ENCODE data around the gene NUTF2. TPM values are rescaled to one million over a fixed set of nuclear protein-coding genes. Genes with fewer than 3 reads are reported as not detected.

The NUTF2 gene
- total RNA-seq, 4 donors from 2014 or later = 101 to 161 (median 113) TPM

- H3K27me3 ChIP-seq = no peaks in the 10 kb centered on the region
- H3K9me3 ChIP-seq = no peaks in the 10 kb centered on the region
Observed at GRCh38 chr16:67897231-67897630, 50.5 kb downstream of the NUTF2 start.

GRCh38 chr16:67901734-67902133, 55.0 kb downstream of the NUTF2 start:
- TF ChIP-seq CTCF (IDR thresholded peaks at IDR 0.05) = no peak
- TF ChIP-seq POLR2AphosphoS5 (IDR thresholded peaks at IDR 0.05) = no peak
- no peak for TF ChIP-seq EP300 (IDR thresholded peaks at IDR 0.05)
- TF ChIP-seq POLR2A (IDR thresholded peaks at IDR 0.05) = no peak
- no peaks in the 10 kb centered on the region for H3K9me3 ChIP-seq

More at GRCh38 chr16:67897231-67897630, 50.5 kb downstream of the NUTF2 start:
- TF ChIP-seq POLR2AphosphoS5 (IDR thresholded peaks at IDR 0.05) = no peak
- TF ChIP-seq POLR2A (IDR thresholded peaks at IDR 0.05) = no peak
- TF ChIP-seq CTCF (IDR thresholded peaks at IDR 0.05) = no peak
- TF ChIP-seq EP300 (IDR thresholded peaks at IDR 0.05) = no peak
- Histone ChIP-seq H3K4me1 (peaks cover 42% of the 10 kb centered on the region), H3K4me3 (no peak overlapping the region), H3K27ac (no peak overlapping the region), H3K36me3 (peaks cover 9% of the 10 kb centered on the region)
- 49% methylated on average over 3 of the region's 3 CpGs for WGBS
- no peak for DNase-seq (ENCODE audit: low spot score in 2 of 2)

GRCh38 chr16:67902831-67903230, 56.1 kb downstream of the NUTF2 start:
- Histone ChIP-seq H3K36me3 (peaks cover 22% of the 10 kb centered on the region), H3K27me3 (no peaks in the 10 kb centered on the region), H3K27ac (no peak overlapping the region), H3K4me1 (peaks cover 6% of the 10 kb centered on the region), H3K4me3 (no peak overlapping the region), H3K9me3 (no peaks in the 10 kb centered on the region)
- DNase-seq (ENCODE audit: low spot score in 2 of 2) = no peak
- 74% methylated on average over 4 of the region's 4 CpGs for WGBS
- TF ChIP-seq POLR2A (IDR thresholded peaks at IDR 0.05) (no peak), POLR2AphosphoS5 (IDR thresholded peaks at IDR 0.05) (no peak), CTCF (IDR thresholded peaks at IDR 0.05) (no peak), EP300 (IDR thresholded peaks at IDR 0.05) (no peak)

More at GRCh38 chr16:67901734-67902133, 55.0 kb downstream of the NUTF2 start:
- H3K36me3 ChIP-seq = peaks cover 22% of the 10 kb centered on the region
- DNase-seq (ENCODE audit: low spot score in 2 of 2) = no peak
- H3K27me3 ChIP-seq = no peaks in the 10 kb centered on the region
- no peak overlapping the region for H3K4me3 ChIP-seq
- peaks cover 13% of the 10 kb centered on the region for H3K4me1 ChIP-seq
- H3K27ac ChIP-seq = no peak overlapping the region
- WGBS = 100% methylated on average over 5 of the region's 5 CpGs

GRCh38 chr16:67907397-67908180, 60.9 kb downstream of the NUTF2 start:
- Histone ChIP-seq H3K36me3 (peaks cover 48% of the 10 kb centered on the region), H3K4me1 (peaks cover 9% of the 10 kb centered on the region), H3K4me3 (no peak overlapping the region), H3K27ac (no peak overlapping the region), H3K9me3 (no peaks in the 10 kb centered on the region), H3K27me3 (no peaks in the 10 kb centered on the region)
- 90% methylated on average over 11 of the region's 11 CpGs for WGBS
- no peak for DNase-seq (ENCODE audit: low spot score in 2 of 2)
- no peak for TF ChIP-seq POLR2A (IDR thresholded peaks at IDR 0.05)
- TF ChIP-seq CTCF (IDR thresholded peaks at IDR 0.05) = no peak
- TF ChIP-seq POLR2AphosphoS5 (IDR thresholded peaks at IDR 0.05) = no peak
- TF ChIP-seq EP300 (IDR thresholded peaks at IDR 0.05) = no peak

- DNase-seq (ENCODE audit: low spot score in 2 of 2) = no peak
- peaks cover 9% of the 10 kb centered on the region for H3K4me1 ChIP-seq
- no peaks in the 10 kb centered on the region for H3K27me3 ChIP-seq
- TF ChIP-seq EP300 (IDR thresholded peaks at IDR 0.05) (no peak), POLR2A (IDR thresholded peaks at IDR 0.05) (no peak), POLR2AphosphoS5 (IDR thresholded peaks at IDR 0.05) (no peak), CTCF (IDR thresholded peaks at IDR 0.05) (no peak)
- H3K27ac ChIP-seq = no peak overlapping the region
- H3K4me3 ChIP-seq = no peak overlapping the region
- H3K9me3 ChIP-seq = no peaks in the 10 kb centered on the region
- peaks cover 39% of the 10 kb centered on the region for H3K36me3 ChIP-seq
- 87% methylated on average over 18 of the region's 36 CpGs for WGBS
Observed at GRCh38 chr16:67909056-67909742, 62.5 kb downstream of the NUTF2 start.
